Measurements from ENCODE around the gene KRTAP5-5. TPM values are rescaled to one million over a fixed set of nuclear protein-coding genes. Genes with fewer than 3 reads are reported as not detected.
A peak's percentile ranks its signal among the peaks of the same experiment; 100 is the strongest.
"Not testable (repeated sequence)": the region's sequence is repeated elsewhere in the genome, so short reads cannot be mapped to it uniquely, and the experiment has no call there.

KRTAP5-5 gene, protein sequence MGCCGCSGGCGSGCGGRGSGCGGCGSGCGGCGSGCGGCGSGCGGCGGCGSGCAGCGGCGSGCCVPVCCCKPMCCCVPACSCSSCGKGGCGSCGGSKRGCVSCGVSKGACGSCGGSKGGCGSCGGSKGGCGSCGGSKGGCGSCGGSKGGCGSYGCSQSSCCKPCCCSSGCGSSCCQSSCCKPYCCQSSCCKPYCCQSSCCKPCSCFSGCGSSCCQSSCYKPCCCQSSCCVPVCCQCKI
- polyA plus RNA-seq (2013, experiment 1 of 2): not detected
- polyA plus RNA-seq (2013, experiment 2 of 2): not detected

GRCh38 chr11:1629326-1630185 lies at the start of gene KRTAP5-5:
Gene KRTAP5-5, plus strand, starts transcription at chr11:1629775. Its CDS starts 66 bp downstream, at chr11:1629841.
- Histone ChIP-seq H2BK15ac (ENCODE audit: low read length) (no peak within 1 kb of the TSS), H3K23ac (ENCODE audit: low read depth, low read length, poor library complexity) (no peak within 1 kb of the TSS), H3K4me2 (ENCODE audit: insufficient read depth, low read length, poor library complexity, severe bottlenecking) (no peak within 1 kb of the TSS), H3K18ac (ENCODE audit: low read length) (peak within 1 kb of the TSS; percentile 55), H3K79me1 (ENCODE audit: low read depth, low read length) (no peaks in the 10 kb centered on the region), H3K9me3 (replicated peaks in 1 of 2; ENCODE audit: control insufficient read depth in 2 of 2, insufficient read depth in 1 of 2, low read depth in 1 of 2, low read length in 2 of 2) (no peaks in the 10 kb centered on the region), H3K4ac (ENCODE audit: low read length) (no peak within 1 kb of the TSS), H4K8ac (ENCODE audit: low read depth, low read length) (no peak within 1 kb of the TSS), H2BK12ac (ENCODE audit: low read length) (no peak within 1 kb of the TSS), H2AK5ac (ENCODE audit: low read depth, low read length) (peak within 1 kb of the TSS; percentile 42), H2BK5ac (ENCODE audit: low read length) (no peak within 1 kb of the TSS), H3K9ac (ENCODE audit: low read depth, low read length, poor library complexity) (peak within 1 kb of the TSS; percentile 65), H3K4me3 (ENCODE audit: low read length in 2 of 2) (no peak within 1 kb of the TSS), H3K14ac (ENCODE audit: low read length) (peak within 1 kb of the TSS; percentile 58), H2AFZ (ENCODE audit: low read length) (peak within 1 kb of the TSS; percentile 75), H3K27me3 (ENCODE audit: control insufficient read depth in 3 of 3, insufficient read depth in 3 of 3, low read depth in 1 of 3, low read length in 3 of 3) (peaks cover 0 to 44% (median 0%) of the 10 kb centered on the region in 3 experiments), H4K91ac (ENCODE audit: low read depth, low read length, poor library complexity) (no peak within 1 kb of the TSS), H3K4me1 (ENCODE audit: control insufficient read depth in 2 of 2, insufficient read depth in 1 of 2, low read depth in 1 of 2, low read length in 2 of 2) (peaks cover 0 to 1% of the 10 kb centered on the region in 2 donors), H3K27ac (replicated peaks; ENCODE audit: low read length) (no peak within 1 kb of the TSS), H2BK120ac (ENCODE audit: low read depth, low read length) (no peak within 1 kb of the TSS), H3K36me3 (replicated peaks in 1 of 2; ENCODE audit: control insufficient read depth in 2 of 2, insufficient read depth in 2 of 2, low read length in 2 of 2) (no peaks in the 10 kb centered on the region)
- no CpG with 5 or more reads among the region's 26 CpGs for WGBS, 2 donors (ENCODE audit: extremely low coverage in 2 of 2, insufficient read length in 2 of 2, insufficient replicate concordance in 1 of 2)
- no peak for DNase-seq (ENCODE audit: low spot score)

GRCh38 chr11:1581976-1582375 lies 47.6 kb upstream of the KRTAP5-5 start:
- Histone ChIP-seq H4K8ac (ENCODE audit: low read depth, low read length) (no peak overlapping the region), H2BK5ac (ENCODE audit: low read length) (no peak overlapping the region), H3K4me2 (ENCODE audit: insufficient read depth, low read length, poor library complexity, severe bottlenecking) (no peak overlapping the region), H4K91ac (ENCODE audit: low read depth, low read length, poor library complexity) (no peak overlapping the region), H2BK120ac (ENCODE audit: low read depth, low read length) (no peak overlapping the region), H2AFZ (ENCODE audit: low read length) (no peak overlapping the region), H2BK12ac (ENCODE audit: low read length) (no peak overlapping the region), H2AK5ac (ENCODE audit: low read depth, low read length) (no peak overlapping the region), H3K9ac (ENCODE audit: low read depth, low read length, poor library complexity) (no peak overlapping the region), H3K36me3 (replicated peaks in 1 of 2; ENCODE audit: control insufficient read depth in 2 of 2, insufficient read depth in 2 of 2, low read length in 2 of 2) (no peaks in the 10 kb centered on the region), H3K27me3 (ENCODE audit: control insufficient read depth in 3 of 3, insufficient read depth in 3 of 3, low read depth in 1 of 3, low read length in 3 of 3) (peaks cover 0 to 3% (median 0%) of the 10 kb centered on the region in 3 experiments), H3K4ac (ENCODE audit: low read length) (no peak overlapping the region), H3K4me1 (ENCODE audit: control insufficient read depth in 2 of 2, insufficient read depth in 1 of 2, low read depth in 1 of 2, low read length in 2 of 2) (no peaks in the 10 kb centered on the region), H2BK15ac (ENCODE audit: low read length) (no peak overlapping the region), H3K79me1 (ENCODE audit: low read depth, low read length) (no peaks in the 10 kb centered on the region), H3K18ac (ENCODE audit: low read length) (no peak overlapping the region), H3K23ac (ENCODE audit: low read depth, low read length, poor library complexity) (no peak overlapping the region), H3K4me3 (ENCODE audit: low read length in 2 of 2) (no peak overlapping the region), H3K27ac (replicated peaks; ENCODE audit: low read length) (no peak overlapping the region), H3K9me3 (replicated peaks in 1 of 2; ENCODE audit: control insufficient read depth in 2 of 2, insufficient read depth in 1 of 2, low read depth in 1 of 2, low read length in 2 of 2) (peaks cover 4 to 9% of the 10 kb centered on the region in 2 donors), H3K14ac (ENCODE audit: low read length) (no peak overlapping the region)
- no peak for DNase-seq (ENCODE audit: low spot score)
- WGBS, 2 donors (ENCODE audit: extremely low coverage in 2 of 2, insufficient read length in 2 of 2, insufficient replicate concordance in 1 of 2): no CpG with 5 or more reads among the region's 9 CpGs

- not testable (repeated sequence) for H3K14ac ChIP-seq (ENCODE audit: low read length); H3K9ac ChIP-seq (ENCODE audit: low read depth, low read length, poor library complexity); H3K4ac ChIP-seq (ENCODE audit: low read length); H2AFZ ChIP-seq (ENCODE audit: low read length); H3K36me3 ChIP-seq (replicated peaks in 1 of 2; ENCODE audit: control insufficient read depth in 2 of 2, insufficient read depth in 2 of 2, low read length in 2 of 2); H3K4me1 ChIP-seq (ENCODE audit: control insufficient read depth in 2 of 2, insufficient read depth in 1 of 2, low read depth in 1 of 2, low read length in 2 of 2); H3K4me3 ChIP-seq (ENCODE audit: low read length in 2 of 2); DNase-seq (ENCODE audit: low spot score); H2BK12ac ChIP-seq (ENCODE audit: low read length); H4K91ac ChIP-seq (ENCODE audit: low read depth, low read length, poor library complexity); H3K18ac ChIP-seq (ENCODE audit: low read length); H2BK5ac ChIP-seq (ENCODE audit: low read length); H3K27ac ChIP-seq (replicated peaks; ENCODE audit: low read length); H3K9me3 ChIP-seq (replicated peaks in 1 of 2; ENCODE audit: control insufficient read depth in 2 of 2, insufficient read depth in 1 of 2, low read depth in 1 of 2, low read length in 2 of 2); H3K79me1 ChIP-seq (ENCODE audit: low read depth, low read length); H3K23ac ChIP-seq (ENCODE audit: low read depth, low read length, poor library complexity); H3K4me2 ChIP-seq (ENCODE audit: insufficient read depth, low read length, poor library complexity, severe bottlenecking); H3K27me3 ChIP-seq (ENCODE audit: control insufficient read depth in 3 of 3, insufficient read depth in 3 of 3, low read depth in 1 of 3, low read length in 3 of 3); H4K8ac ChIP-seq (ENCODE audit: low read depth, low read length); H2AK5ac ChIP-seq (ENCODE audit: low read depth, low read length); H2BK15ac ChIP-seq (ENCODE audit: low read length); H2BK120ac ChIP-seq (ENCODE audit: low read depth, low read length)
- WGBS, 2 donors (ENCODE audit: extremely low coverage in 2 of 2, insufficient read length in 2 of 2, insufficient replicate concordance in 1 of 2): no CpG with 5 or more reads among the region's 2 CpGs
Observed at GRCh38 chr11:1582909-1583308, 46.7 kb upstream of the KRTAP5-5 start.
